ENCODE data around the gene TFDP3.
A peak's percentile ranks its signal among the peaks of the same experiment; 100 is the strongest.

Gene TFDP3

GRCh38 chrX:133218329-133218728, at the start of gene TFDP3:
Gene TFDP3, minus strand, starts transcription at chrX:133218354. Its CDS starts 95 bp downstream, at chrX:133218259.
- no peak for DNase-seq

- no peak for DNase-seq
These were observed 49.5 kb upstream of the TFDP3 start for GRCh38 chrX:133267621-133268020.

GRCh38 chrX:133265331-133265730, 47.2 kb upstream of the TFDP3 start:
- no peak for DNase-seq

- no peak for DNase-seq
These were observed 40.3 kb upstream of the TFDP3 start for GRCh38 chrX:133258481-133258880.

- no peak for DNase-seq
These were observed 36.5 kb upstream of the TFDP3 start for GRCh38 chrX:133254666-133255065.

- DNase-seq, result no peak
These were observed 33.0 kb upstream of the TFDP3 start for GRCh38 chrX:133251204-133251603.

GRCh38 chrX:133250184-133251100, 32.3 kb upstream of the TFDP3 start:
- no peak for DNase-seq

- peak in 1 of 2 experiments; percentile 39 for DNase-seq
These were observed 31.3 kb upstream of the TFDP3 start for GRCh38 chrX:133249266-133250058.

GRCh38 chrX:133248177-133248576, 30.0 kb upstream of the TFDP3 start:
- DNase-seq, result no peak

GRCh38 chrX:133246921-133247320, 28.8 kb upstream of the TFDP3 start:
- no peak for DNase-seq

GRCh38 chrX:133235830-133236229, 17.7 kb upstream of the TFDP3 start:
- no peak for DNase-seq

- no peak for DNase-seq
These were observed 14.2 kb upstream of the TFDP3 start for GRCh38 chrX:133232331-133232730.

- DNase-seq, result peak in 1 of 2 experiments; percentile 59
These were observed 11.2 kb upstream of the TFDP3 start for GRCh38 chrX:133229361-133229760.

GRCh38 chrX:133215747-133216146, 2.4 kb downstream of the TFDP3 start:
- DNase-seq, result peak in 1 of 2 experiments; percentile 37

GRCh38 chrX:133215017-133215416, 3.1 kb downstream of the TFDP3 start:
- DNase-seq, result no peak

- DNase-seq, result no peak
These were observed 3.9 kb downstream of the TFDP3 start for GRCh38 chrX:133214301-133214700.

- DNase-seq, result no peak
These were observed 5.0 kb downstream of the TFDP3 start for GRCh38 chrX:133213117-133213516.

- no peak for DNase-seq
These were observed 10.4 kb downstream of the TFDP3 start for GRCh38 chrX:133207751-133208150.

- DNase-seq, result no peak
These were observed 26.5 kb downstream of the TFDP3 start for GRCh38 chrX:133191739-133192039.

GRCh38 chrX:133190877-133191738, 27.0 kb downstream of the TFDP3 start:
- peak in 1 of 2 experiments; percentile 4 for DNase-seq

GRCh38 chrX:133189195-133189594, 29.0 kb downstream of the TFDP3 start:
- no peak for DNase-seq

- no peak for DNase-seq
These were observed 29.5 kb downstream of the TFDP3 start for GRCh38 chrX:133188631-133189030.

GRCh38 chrX:133185938-133186337, 32.2 kb downstream of the TFDP3 start:
- no peak for DNase-seq

Data from NCI-H524 (cell line).